ENCODE results near the gene JPH3.

GRCh38 chr16:87685405-87685755 lies 83.1 kb downstream of the JPH3 start:
- TF ChIP-seq POLR2A (IDR thresholded peaks at IDR 0.05), result no peak
- TF ChIP-seq CTCF (IDR thresholded peaks at IDR 0.05 in 4 of 5, conservative IDR thresholded peaks at IDR 0.05 in 1 of 5), result no peak
